Measurements from ENCODE around the gene CAMSAP3. TPM values are rescaled to one million over a fixed set of nuclear protein-coding genes. Genes with fewer than 3 reads are reported as not detected.

CAMSAP3 gene
- polyA plus RNA-seq, 2 of the 4 experiments (the other 2 are of a cell fraction), result 1.3 to 3.6 TPM

- no peak for TF ChIP-seq HMGXB4 (CRISPR knock-in tag; IDR thresholded peaks at IDR 0.05; ENCODE audit: borderline replicate concordance)
- TF ChIP-seq SREBF2 (IDR thresholded peaks at IDR 0.05), result no peak
- TF ChIP-seq ZFP36 (IDR thresholded peaks at IDR 0.05; ENCODE audit: borderline replicate concordance, partially characterized antibody), result no peak
- TF ChIP-seq FOSB (CRISPR knock-in tag; IDR thresholded peaks at IDR 0.05), result no peak
- TF ChIP-seq ZSCAN20 (CRISPR knock-in tag; IDR thresholded peaks at IDR 0.05), result no peak
- TF ChIP-seq ZC3H11A (IDR thresholded peaks at IDR 0.05), result no peak
- TF ChIP-seq POLR2A (IDR thresholded peaks at IDR 0.05; ENCODE audit: low read length), result peak; percentile 39
- no peak for TF ChIP-seq EP300 (IDR thresholded peaks at IDR 0.05)
- no peak for TF ChIP-seq TP53 (CRISPR knock-in tag; IDR thresholded peaks at IDR 0.05)
- TF ChIP-seq E2F6 (IDR thresholded peaks at IDR 0.05; ENCODE audit: borderline replicate concordance, low read depth), result no peak
- no peak for TF ChIP-seq HOXA7 (CRISPR knock-in tag; IDR thresholded peaks at IDR 0.05)
- TF ChIP-seq CHD2 (IDR thresholded peaks at IDR 0.05; ENCODE audit: low read length, partially characterized antibody), result no peak
- TF ChIP-seq KDM1A (IDR thresholded peaks at IDR 0.05; ENCODE audit: low read depth), result no peak
- no peak for TF ChIP-seq RAD21 (conservative IDR thresholded peaks at IDR 0.05 in 1 of 2, IDR thresholded peaks at IDR 0.05 in 1 of 2)
- TF ChIP-seq PBX3 (IDR thresholded peaks at IDR 0.05), result peak; percentile 97
- no peak for TF ChIP-seq SMC3 (IDR thresholded peaks at IDR 0.05)
- no peak for TF ChIP-seq EHF (CRISPR knock-in tag; IDR thresholded peaks at IDR 0.05)
- TF ChIP-seq NPAS2 (CRISPR knock-in tag; IDR thresholded peaks at IDR 0.05; ENCODE audit: borderline replicate concordance), result no peak
- TF ChIP-seq FOXS1 (CRISPR knock-in tag; IDR thresholded peaks at IDR 0.05), result no peak
- TF ChIP-seq ESRRA (IDR thresholded peaks at IDR 0.05; ENCODE audit: borderline replicate concordance, low read length), result no peak
- TF ChIP-seq NFE2L2 (conservative IDR thresholded peaks at IDR 0.05; ENCODE audit: low read length), result no peak
- TF ChIP-seq ATOH8 (CRISPR knock-in tag; IDR thresholded peaks at IDR 0.05; ENCODE audit: low read depth), result no peak
- peak in 1 of 2 experiments; percentile 61; a peak in 2 of 5 replicates for TF ChIP-seq JUN (IDR thresholded peaks at IDR 0.05)
- TF ChIP-seq MAZ (IDR thresholded peaks at IDR 0.05; ENCODE audit: borderline replicate concordance, low read depth, low read length), result no peak
- peak; percentile 97 for TF ChIP-seq KDM5A (IDR thresholded peaks at IDR 0.05)
- TF ChIP-seq REST (IDR thresholded peaks at IDR 0.05), result no peak
- TF ChIP-seq JUNB (IDR thresholded peaks at IDR 0.05), result no peak
- TF ChIP-seq PHF8 (IDR thresholded peaks at IDR 0.05; ENCODE audit: borderline replicate concordance, low read depth), result peak; percentile 41; the same call in 1 of the 2 replicates
- TF ChIP-seq CBX8 (IDR thresholded peaks at IDR 0.05), result no peak
- no peak for TF ChIP-seq MAFK (IDR thresholded peaks at IDR 0.05; ENCODE audit: partially characterized antibody)
- peak; percentile 55 for TF ChIP-seq MAX (IDR thresholded peaks at IDR 0.05)
- no peak for TF ChIP-seq HEYL (CRISPR knock-in tag; IDR thresholded peaks at IDR 0.05)
- TF ChIP-seq POLR2AphosphoS2 (conservative IDR thresholded peaks at IDR 0.05; ENCODE audit: low read length), result no peak
- no peak for TF ChIP-seq TFCP2L1 (CRISPR knock-in tag; IDR thresholded peaks at IDR 0.05)
- TF ChIP-seq RARB (CRISPR knock-in tag; IDR thresholded peaks at IDR 0.05), result no peak
- TF ChIP-seq NR3C1 (IDR thresholded peaks at IDR 0.05), result no peak
- TF ChIP-seq ZNF302 (CRISPR knock-in tag; IDR thresholded peaks at IDR 0.05), result no peak
- TF ChIP-seq CEBPB (IDR thresholded peaks at IDR 0.05), result no peak
Observed at GRCh38 chr19:7629347-7630054, 33.8 kb downstream of the CAMSAP3 start, which contains the start of the genes PET100 and XAB2 (continued).
